Testis (tissue), 2 donors: ENCODE results near the gene PVR.

ENCODE experiments used
- CTCF ChIP-seq, 3 experiments: fragments of 450-650 bp in 2 of 3; fragments of 200-600 bp in 1 of 3; sonication (generic) in 1 of 3; IDR thresholded peaks; one replicate each; pipeline ENCODE4 v1.5.1; 2016 to 2019; ENCODE audit warnings: antibody characterized with exemption in 3 of 3, mild to moderate bottlenecking in 2 of 3, moderate library complexity in 1 of 3
- POLR2A ChIP-seq: fragments of 450-650 bp; IDR thresholded peaks from one replicate; pipeline ENCODE4 v1.6.1; 2017; ENCODE audit warnings: antibody characterized with exemption, mild to moderate bottlenecking, moderate library complexity

GRCh38 chr19:44690131-44690440 is 46.4 kb downstream of the PVR start:
- TF ChIP-seq CTCF (IDR thresholded peaks at IDR 0.05), result no peak
- TF ChIP-seq POLR2A, result no peak
